Mesenchymal stem cell (in vitro differentiated cells and primary cell): ENCODE data around the gene NAT9.

Experiments
- DNase-seq: peaks from one replicate; pipeline ENCODE4 v3.0.0-alpha.2; 2013
- H2AFZ ChIP-seq: one replicate; pipeline ENCODE4 v1.6.1; 2013; ENCODE audit warnings: low read depth, mild to moderate bottlenecking, control low read depth, inconsistent platforms, low read length, moderate library complexity
- H2AK5ac ChIP-seq: 2 replicates; pipeline ENCODE4 v1.6.1; 2013; ENCODE audit warnings: low read length, moderate library complexity, mild to moderate bottlenecking, inconsistent platforms; ENCODE audit not compliant: severe bottlenecking
- H2BK120ac ChIP-seq: one replicate; pipeline ENCODE4 v1.6.1; 2013; ENCODE audit warnings: low read depth, mild to moderate bottlenecking, inconsistent platforms, low read length, moderate library complexity
- H2BK12ac ChIP-seq, 2 experiments: one replicate each; pipeline ENCODE4 v1.6.1; 2013; ENCODE audit warnings: inconsistent platforms in 2 of 2, low read length in 2 of 2, mild to moderate bottlenecking in 2 of 2, moderate library complexity in 2 of 2, control low read depth in 1 of 2
- H2BK15ac ChIP-seq: one replicate; pipeline ENCODE4 v1.6.1; 2013; ENCODE audit warnings: mild to moderate bottlenecking, low read depth, inconsistent platforms; ENCODE audit not compliant: poor library complexity, severe bottlenecking
- H2BK5ac ChIP-seq: 2 replicates; pipeline ENCODE4 v1.6.1; 2013; ENCODE audit warnings: low read depth, mild to moderate bottlenecking, low read length, control low read depth, inconsistent platforms; ENCODE audit not compliant: poor library complexity, severe bottlenecking
- H3K14ac ChIP-seq, 2 experiments: one replicate each; pipeline ENCODE4 v1.6.1; 2013; ENCODE audit warnings: inconsistent platforms in 2 of 2, low read length in 2 of 2, control low read depth in 1 of 2, mild to moderate bottlenecking in 1 of 2, moderate library complexity in 1 of 2
- H3K18ac ChIP-seq, 2 experiments: one replicate each; pipeline ENCODE4 v1.6.1; 2013; ENCODE audit warnings: inconsistent platforms in 2 of 2, low read length in 2 of 2, control low read depth in 1 of 2, low read depth in 1 of 2, mild to moderate bottlenecking in 1 of 2
- H3K23ac ChIP-seq, 2 experiments: one replicate each; pipeline ENCODE4 v1.6.1; 2013; ENCODE audit warnings: inconsistent platforms in 2 of 2, low read length in 2 of 2, mild to moderate bottlenecking in 2 of 2, moderate library complexity in 2 of 2, control low read depth in 1 of 2
- H3K27ac ChIP-seq: 2 replicates; pipeline ENCODE4 v1.5.1; 2013; ENCODE audit warnings: mild to moderate bottlenecking, moderate library complexity, low read length, control low read depth, inconsistent platforms; ENCODE audit not compliant: poor library complexity, severe bottlenecking
- H3K27me3 ChIP-seq, 2 experiments: 2 replicates each; pipeline versions ENCODE4 v1.6.1 to v1.7.0; 2013; ENCODE audit warnings: low read length in 2 of 2, mild to moderate bottlenecking in 2 of 2, moderate library complexity in 2 of 2, control low read depth in 1 of 2, inconsistent platforms in 1 of 2; ENCODE audit not compliant: control insufficient read depth in 1 of 2, insufficient read depth in 1 of 2
- H3K36me3 ChIP-seq, 2 experiments: 2 replicates each; pipeline versions ENCODE4 v1.6.1 to v1.7.0; 2013; ENCODE audit warnings: low read length in 2 of 2, control low read depth in 1 of 2, inconsistent platforms in 1 of 2, low read depth in 1 of 2, mild to moderate bottlenecking in 1 of 2; ENCODE audit not compliant: insufficient read depth in 2 of 2, control insufficient read depth in 1 of 2
- H3K4ac ChIP-seq, 2 experiments: one replicate each; pipeline ENCODE4 v1.6.1; 2013; ENCODE audit warnings: inconsistent platforms in 2 of 2, low read length in 2 of 2, mild to moderate bottlenecking in 2 of 2, moderate library complexity in 2 of 2, control low read depth in 1 of 2, low read depth in 1 of 2
- H3K4me1 ChIP-seq: 2 replicates; pipeline ENCODE4 v1.6.1; 2013; ENCODE audit warnings: low read depth, low read length, control low read depth; ENCODE audit not compliant: control insufficient read depth, insufficient read depth
- H3K4me2 ChIP-seq: 2 replicates; pipeline ENCODE4 v1.6.1; 2013; ENCODE audit warnings: low read length, mild to moderate bottlenecking, inconsistent platforms; ENCODE audit not compliant: poor library complexity, severe bottlenecking
- H3K4me3 ChIP-seq, 2 experiments: 2 replicates each; pipeline versions ENCODE4 v1.5.1 to v1.7.0; 2013; ENCODE audit warnings: low read length in 2 of 2, mild to moderate bottlenecking in 2 of 2, control low read depth in 1 of 2, low read depth in 1 of 2; ENCODE audit not compliant: insufficient read depth in 1 of 2
- H3K79me1 ChIP-seq: replicated peaks from 2 replicates; pipeline ENCODE4 v1.6.1; 2013; ENCODE audit warnings: mild to moderate bottlenecking, control low read depth, low read length, inconsistent platforms; ENCODE audit not compliant: poor library complexity, severe bottlenecking
- H3K9ac ChIP-seq: 2 replicates; pipeline ENCODE4 v1.7.0; 2013; ENCODE audit warnings: mild to moderate bottlenecking, low read length, moderate library complexity
- H3K9me3 ChIP-seq: 2 replicates; pipeline ENCODE4 v1.7.0; 2013; ENCODE audit warnings: mild to moderate bottlenecking, low read length; ENCODE audit not compliant: control insufficient read depth
- H4K8ac ChIP-seq: one replicate; pipeline ENCODE4 v1.6.1; 2013; ENCODE audit warnings: inconsistent platforms, mild to moderate bottlenecking, low read length, moderate library complexity
- H4K91ac ChIP-seq: one replicate; pipeline ENCODE4 v1.6.1; 2013; ENCODE audit warnings: mild to moderate bottlenecking, low read length, inconsistent platforms
- WGBS: methylation state at CpG from one replicate; pipeline ENCODE4 v1.1.7; 2013; ENCODE audit warnings: mixed read lengths; 5-methylcytosine and 5-hydroxymethylcytosine counted together

NAT9 gene

DNA sequence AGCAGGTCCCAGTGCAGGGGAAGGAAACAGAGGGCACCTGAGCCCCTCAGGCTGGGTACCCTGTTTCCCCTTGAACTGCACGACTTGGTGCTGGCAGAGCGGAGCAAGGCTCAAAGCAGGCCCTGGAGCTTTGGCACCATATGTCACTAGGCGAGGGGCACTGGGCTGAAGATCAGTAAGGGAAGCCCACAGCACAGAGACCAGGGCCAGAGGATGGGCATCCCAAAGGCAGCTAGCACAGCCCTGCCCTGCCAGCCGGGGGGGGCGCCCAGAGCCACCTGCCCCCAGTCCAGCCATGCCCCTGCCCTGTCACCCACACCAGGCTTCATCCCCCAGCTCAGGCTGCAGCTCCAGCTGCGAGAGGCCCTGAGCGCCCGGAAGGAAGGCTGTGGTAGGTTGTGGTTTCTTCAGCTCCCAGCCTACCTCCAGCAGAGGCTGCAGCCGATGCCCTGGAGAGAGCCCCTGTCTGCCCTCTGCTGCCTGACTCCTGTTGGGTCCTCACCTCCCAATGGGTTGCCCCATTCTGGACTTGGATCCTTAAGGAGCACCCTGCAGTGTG, 16.8 kb downstream of the NAT9 start:
- H3K14ac ChIP-seq: peak overlapping the region in 1 of 2 experiments; percentile 69
- peaks cover 55% of the 10 kb centered on the region for H3K79me1 ChIP-seq
- H4K91ac ChIP-seq: peak overlapping the region; percentile 47
- DNase-seq: no peak
- no peak overlapping the region for H2BK15ac ChIP-seq
- H3K4me1 ChIP-seq: peaks cover 77% of the 10 kb centered on the region
- no peak overlapping the region for H4K8ac ChIP-seq
- peak overlapping the region; percentile 40 to 51 for H2BK12ac ChIP-seq
- peak overlapping the region; percentile 74 for H2BK120ac ChIP-seq
- H3K23ac ChIP-seq: no peak overlapping the region
- H3K4me2 ChIP-seq: peak overlapping the region; percentile 5
- WGBS: 78% methylated on average over 7 of the region's 9 CpGs
- H3K27me3 ChIP-seq: no peaks in the 10 kb centered on the region
- no peaks in the 10 kb centered on the region for H3K9me3 ChIP-seq
- peak overlapping the region; percentile 50 for H3K27ac ChIP-seq
- H2BK5ac ChIP-seq: peak overlapping the region; percentile 36
- peak overlapping the region; percentile 5 to 60 for H3K18ac ChIP-seq
- peaks cover 0 to 16% of the 10 kb centered on the region in 2 experiments for H3K36me3 ChIP-seq
- peak overlapping the region; percentile 97 for H2AK5ac ChIP-seq
- no peak overlapping the region for H3K9ac ChIP-seq
- H3K4ac ChIP-seq: peak overlapping the region in 1 of 2 experiments; percentile 17
- H2AFZ ChIP-seq: no peak overlapping the region
- H3K4me3 ChIP-seq: no peak overlapping the region

DNA sequence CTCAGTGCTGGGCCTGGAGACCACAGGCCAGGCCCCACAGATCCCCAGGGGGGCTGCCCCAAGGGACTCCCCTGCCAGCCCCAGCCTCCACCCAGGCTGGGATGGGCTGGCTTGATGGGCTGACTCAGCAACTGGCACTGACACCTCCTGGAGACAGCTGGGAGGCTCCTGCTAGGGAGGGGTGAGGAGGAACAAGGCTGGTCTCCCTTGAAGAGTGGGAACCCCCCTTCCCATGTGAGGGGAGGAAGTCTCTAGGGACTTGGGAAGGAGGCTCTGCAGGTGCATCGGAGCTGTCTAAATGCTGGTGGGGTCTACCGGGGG, 17.3 kb downstream of the NAT9 start:
- no peak overlapping the region for H3K4me3 ChIP-seq
- no peaks in the 10 kb centered on the region for H3K9me3 ChIP-seq
- no peak for DNase-seq
- H3K4ac ChIP-seq: peak overlapping the region; percentile 9 to 67
- peak overlapping the region; percentile 61 for H4K8ac ChIP-seq
- H2BK120ac ChIP-seq: peak overlapping the region; percentile 74
- peak overlapping the region in 1 of 2 experiments; percentile 40 for H2BK12ac ChIP-seq
- H3K9ac ChIP-seq: no peak overlapping the region
- H3K27ac ChIP-seq: peak overlapping the region; percentile 50
- H3K23ac ChIP-seq: no peak overlapping the region
- H2BK5ac ChIP-seq: peak overlapping the region; percentile 36
- H3K18ac ChIP-seq: peak overlapping the region; percentile 60 to 78
- peak overlapping the region; percentile 86 for H2BK15ac ChIP-seq
- peak overlapping the region in 1 of 2 experiments; percentile 83 for H3K14ac ChIP-seq
- no peak overlapping the region for H2AFZ ChIP-seq
- H3K4me1 ChIP-seq: peaks cover 72% of the 10 kb centered on the region
- peak overlapping the region; percentile 24 for H3K4me2 ChIP-seq
- H4K91ac ChIP-seq: peak overlapping the region; percentile 4
- H3K36me3 ChIP-seq: peaks cover 0 to 16% of the 10 kb centered on the region in 2 experiments
- peaks cover 51% of the 10 kb centered on the region for H3K79me1 ChIP-seq
- no peaks in the 10 kb centered on the region for H3K27me3 ChIP-seq
- peak overlapping the region; percentile 97 for H2AK5ac ChIP-seq
- WGBS: 100% methylated on average over 2 of the region's 2 CpGs

DNA sequence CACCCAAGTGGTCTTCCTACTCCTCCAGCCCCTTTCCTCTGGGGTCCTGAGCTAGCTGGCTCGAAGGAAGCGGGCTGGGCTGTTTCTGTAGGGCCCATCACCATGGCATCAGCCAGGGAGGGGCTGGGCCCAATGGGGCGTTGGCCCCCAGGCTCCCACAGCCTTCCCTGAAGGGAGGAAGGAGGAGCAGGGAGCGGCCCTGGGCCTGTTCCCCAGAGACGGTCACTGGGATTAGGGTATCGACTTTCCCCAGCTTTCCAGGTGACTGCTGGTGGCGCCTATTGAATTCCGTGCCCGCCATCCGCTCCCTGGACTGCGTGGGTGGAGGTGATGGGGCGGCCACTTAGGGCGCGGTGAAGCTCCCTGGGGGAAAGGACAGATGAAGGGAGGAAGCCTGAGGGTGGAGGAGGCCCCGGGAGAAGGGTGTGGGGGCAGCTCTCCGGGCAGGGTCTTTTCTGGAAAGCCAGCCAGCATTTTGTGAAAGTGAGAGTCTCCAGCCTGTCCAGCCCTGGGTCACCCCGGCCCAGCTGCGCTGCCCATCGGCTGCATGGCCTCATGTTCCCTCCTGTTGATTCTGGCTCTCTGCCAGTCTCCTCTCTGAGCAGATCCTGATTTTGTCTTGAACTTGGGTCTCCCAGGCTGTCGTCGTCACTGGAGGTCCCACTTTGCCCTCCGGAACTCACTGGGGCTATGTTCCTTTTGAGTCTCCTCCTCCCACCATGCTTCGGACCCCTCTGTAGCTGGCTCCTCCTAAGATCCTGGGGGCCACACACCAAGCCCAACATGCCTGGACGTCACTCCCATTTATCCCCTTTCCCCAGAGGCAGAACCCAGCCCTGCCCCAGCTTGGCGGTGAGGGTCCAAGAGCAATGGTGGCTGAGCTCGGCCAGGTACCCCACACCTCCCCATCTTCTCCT, 18.0 kb downstream of the NAT9 start:
- Histone ChIP-seq H3K27me3 (no peaks in the 10 kb centered on the region), H3K4me3 (no peak overlapping the region), H3K9me3 (no peaks in the 10 kb centered on the region), H3K4me1 (peaks cover 65% of the 10 kb centered on the region), H3K4ac (peak overlapping the region; percentile 17 to 67), H4K8ac (peak overlapping the region; percentile 70), H3K14ac (peak overlapping the region in 1 of 2 experiments; percentile 83), H2BK15ac (peak overlapping the region; percentile 86), H4K91ac (peak overlapping the region; percentile 79), H2BK5ac (no peak overlapping the region), H2BK120ac (peak overlapping the region; percentile 74), H2AFZ (no peak overlapping the region), H2BK12ac (peak overlapping the region; percentile 25 to 51), H3K79me1 (peaks cover 45% of the 10 kb centered on the region), H2AK5ac (peak overlapping the region; percentile 97), H3K18ac (peak overlapping the region; percentile 67 to 78), H3K4me2 (peak overlapping the region; percentile 29), H3K36me3 (peaks cover 0 to 16% of the 10 kb centered on the region in 2 experiments), H3K27ac (peak overlapping the region; percentile 50), H3K9ac (no peak overlapping the region), H3K23ac (peak overlapping the region in 1 of 2 experiments; percentile 47)
- DNase-seq: no peak
- 85% methylated on average over 26 of the region's 26 CpGs for WGBS

DNA sequence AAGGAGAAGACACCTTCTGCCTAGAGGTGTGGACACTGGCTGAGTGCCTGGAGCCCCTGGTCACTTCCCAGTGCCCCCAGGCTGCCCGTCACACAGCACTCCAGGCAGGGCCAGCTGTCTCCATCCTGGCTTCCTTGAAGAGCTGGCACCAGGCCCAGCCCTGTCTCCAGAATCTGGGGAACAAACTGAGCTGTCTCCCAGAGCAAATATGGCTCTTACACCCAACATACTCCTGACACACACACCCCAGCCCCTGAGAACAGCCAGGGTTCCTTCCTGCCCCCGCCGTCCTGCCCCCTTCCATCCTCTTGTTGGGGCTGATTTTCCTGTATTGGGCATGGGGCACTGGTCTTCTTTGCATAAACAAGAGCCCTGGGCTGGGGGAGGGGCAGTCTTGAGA, 18.6 kb downstream of the NAT9 start:
- WGBS: 79% methylated on average over 1 of the region's 3 CpGs
- Histone ChIP-seq H3K79me1 (peaks cover 47% of the 10 kb centered on the region), H2BK120ac (no peak overlapping the region), H2BK15ac (peak overlapping the region; percentile 19), H3K27me3 (no peaks in the 10 kb centered on the region), H3K4me3 (no peak overlapping the region), H3K27ac (no peak overlapping the region), H2AK5ac (peak overlapping the region; percentile 89), H2BK5ac (no peak overlapping the region), H3K14ac (no peak overlapping the region), H3K23ac (no peak overlapping the region), H4K8ac (peak overlapping the region; percentile 69), H3K9ac (no peak overlapping the region), H2AFZ (no peak overlapping the region), H3K4ac (no peak overlapping the region), H3K9me3 (no peaks in the 10 kb centered on the region), H3K4me2 (no peak overlapping the region), H3K18ac (peak overlapping the region; percentile 67 to 78), H4K91ac (peak overlapping the region; percentile 64), H3K36me3 (peaks cover 0 to 23% of the 10 kb centered on the region in 2 experiments), H3K4me1 (peaks cover 63% of the 10 kb centered on the region), H2BK12ac (peak overlapping the region; percentile 25 to 51)
- DNase-seq: no peak
